AG10803 (cell line): ENCODE data around the gene KIAA1549.

ENCODE experiments used
- DNase-seq: peaks from one replicate; pipeline ENCODE4 v3.0.0; 2010; ENCODE audit warnings: low read depth
- H3K4me3 ChIP-seq: 2 replicates; pipeline ENCODE4 v1.5.1; 2011; ENCODE audit warnings: mild to moderate bottlenecking, low read length, control low read depth
- TF ChIP-seq, protein P1 (sequence below): conservative IDR thresholded peaks from 2 replicates; pipeline ENCODE4 v1.5.1; 2011; ENCODE audit warnings: mild to moderate bottlenecking, low read length, control low read depth, inconsistent platforms

Gene KIAA1549

DNA sequence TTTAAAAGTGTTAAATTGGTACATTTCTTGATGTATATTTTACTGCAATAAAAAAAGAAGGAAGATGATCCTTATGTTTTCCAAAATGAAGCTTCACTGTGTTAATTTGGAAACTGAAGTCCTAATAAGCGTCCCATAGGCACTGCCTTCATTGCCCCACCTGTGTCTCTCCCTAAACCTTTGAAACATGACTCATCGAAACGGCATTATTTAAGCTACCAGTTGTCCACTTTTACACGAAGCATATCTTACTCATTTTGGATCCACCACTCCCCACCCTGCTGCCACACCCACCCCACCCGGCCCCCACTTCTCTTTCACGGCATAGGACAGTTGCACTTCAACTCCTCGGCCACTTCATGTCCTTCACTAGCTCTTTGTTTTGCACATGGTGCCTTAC lies 85.5 kb downstream of the KIAA1549 start:
- H3K4me3 ChIP-seq: no peak overlapping the region
- TF ChIP-seq, protein P1, sequence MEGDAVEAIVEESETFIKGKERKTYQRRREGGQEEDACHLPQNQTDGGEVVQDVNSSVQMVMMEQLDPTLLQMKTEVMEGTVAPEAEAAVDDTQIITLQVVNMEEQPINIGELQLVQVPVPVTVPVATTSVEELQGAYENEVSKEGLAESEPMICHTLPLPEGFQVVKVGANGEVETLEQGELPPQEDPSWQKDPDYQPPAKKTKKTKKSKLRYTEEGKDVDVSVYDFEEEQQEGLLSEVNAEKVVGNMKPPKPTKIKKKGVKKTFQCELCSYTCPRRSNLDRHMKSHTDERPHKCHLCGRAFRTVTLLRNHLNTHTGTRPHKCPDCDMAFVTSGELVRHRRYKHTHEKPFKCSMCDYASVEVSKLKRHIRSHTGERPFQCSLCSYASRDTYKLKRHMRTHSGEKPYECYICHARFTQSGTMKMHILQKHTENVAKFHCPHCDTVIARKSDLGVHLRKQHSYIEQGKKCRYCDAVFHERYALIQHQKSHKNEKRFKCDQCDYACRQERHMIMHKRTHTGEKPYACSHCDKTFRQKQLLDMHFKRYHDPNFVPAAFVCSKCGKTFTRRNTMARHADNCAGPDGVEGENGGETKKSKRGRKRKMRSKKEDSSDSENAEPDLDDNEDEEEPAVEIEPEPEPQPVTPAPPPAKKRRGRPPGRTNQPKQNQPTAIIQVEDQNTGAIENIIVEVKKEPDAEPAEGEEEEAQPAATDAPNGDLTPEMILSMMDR: no peak
- DNase-seq: no peak

DNA sequence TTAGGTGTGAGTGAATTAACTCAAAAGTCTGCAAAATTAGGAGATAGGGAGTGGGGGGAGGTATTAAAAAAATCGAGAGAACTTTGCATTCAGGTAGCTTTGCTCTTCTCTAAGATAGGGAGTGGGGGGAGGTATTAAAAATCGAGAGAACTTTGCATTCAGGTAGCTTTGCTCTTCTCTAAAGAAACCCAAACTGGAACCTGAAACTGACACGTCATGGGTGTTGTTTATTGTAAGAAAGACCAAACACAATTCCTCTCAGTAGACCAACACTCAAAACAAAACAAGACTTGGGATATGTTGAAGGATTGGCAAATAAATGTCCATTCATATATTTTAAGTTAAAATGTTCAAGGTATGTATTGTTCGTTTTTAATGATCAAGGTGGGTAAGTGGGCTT lies 87.9 kb downstream of the KIAA1549 start:
- TF ChIP-seq, protein P1: no peak
- H3K4me3 ChIP-seq: no peak overlapping the region
- no peak for DNase-seq

DNA sequence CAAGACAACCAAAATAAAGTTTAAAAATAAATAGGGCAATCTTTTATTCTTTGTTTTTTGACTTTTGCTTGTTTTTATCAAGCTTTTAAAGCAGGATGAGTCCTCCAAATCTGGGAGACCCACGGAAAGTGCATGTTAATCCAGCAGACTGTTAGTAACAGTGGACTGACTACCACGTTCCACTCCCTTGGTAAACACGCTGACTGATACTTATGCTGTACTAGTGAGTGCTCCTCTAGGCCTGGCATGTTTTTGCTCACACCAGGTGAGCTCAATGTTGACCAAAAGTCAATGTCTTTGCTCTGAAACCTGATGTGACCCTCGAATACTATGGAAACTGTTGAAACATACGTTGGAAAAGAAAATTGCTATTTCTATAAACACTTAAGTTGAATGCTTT lies 88.4 kb downstream of the KIAA1549 start:
- H3K4me3 ChIP-seq: no peak overlapping the region
- TF ChIP-seq, protein P1: no peak
- no peak for DNase-seq

DNA sequence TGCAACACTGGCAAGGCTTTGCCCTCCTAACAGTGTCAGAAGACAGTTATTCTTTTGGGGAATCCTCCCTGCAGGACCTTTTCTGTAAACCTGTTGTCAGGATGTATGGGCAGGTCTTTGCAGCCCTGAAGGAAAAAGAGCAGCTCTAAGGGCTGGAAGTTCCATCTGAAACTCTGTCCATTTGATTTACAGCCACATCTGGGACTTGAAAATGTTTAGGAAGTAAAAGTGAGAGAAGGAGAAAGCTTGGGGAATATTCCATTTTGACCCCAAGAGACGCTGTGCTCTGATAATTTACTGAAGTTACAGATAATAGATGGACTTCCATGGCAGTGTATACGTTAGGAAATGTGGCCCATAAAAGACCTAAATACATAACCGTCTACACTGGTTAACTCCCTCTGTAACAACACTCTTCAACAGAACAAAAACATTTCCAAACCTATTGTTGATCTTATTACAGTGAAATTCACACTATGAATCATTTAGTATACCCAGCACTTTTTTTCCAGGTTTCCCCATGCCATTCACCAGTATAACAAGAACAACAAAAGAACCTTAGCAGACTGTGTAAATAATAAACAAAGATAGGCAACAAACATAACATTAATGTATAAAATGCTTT lies 89.1 kb downstream of the KIAA1549 start:
- no peak for DNase-seq
- no peak overlapping the region for H3K4me3 ChIP-seq
- TF ChIP-seq, protein P1: no peak

DNA sequence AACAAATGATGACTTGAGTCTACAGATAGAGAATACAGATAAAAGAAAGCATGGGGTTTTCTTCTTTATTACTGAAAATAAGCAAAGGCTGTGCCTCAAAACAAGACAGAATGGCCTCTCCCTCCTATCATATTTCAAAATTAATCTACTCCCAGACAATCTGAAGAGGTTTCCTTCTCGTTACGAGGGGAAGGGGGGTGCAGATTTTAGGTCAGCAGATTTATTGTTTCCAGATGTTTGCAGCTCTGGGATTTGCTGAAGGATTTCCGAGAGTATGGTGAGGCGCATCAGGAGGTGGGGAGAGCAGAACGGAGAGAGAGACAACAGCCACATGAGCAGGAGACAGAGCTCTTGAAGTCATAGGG lies 89.8 kb downstream of the KIAA1549 start:
- peak; percentile 78 for DNase-seq
- TF ChIP-seq, protein P1: no peak
- H3K4me3 ChIP-seq: peak overlapping the region; percentile 40

DNA sequence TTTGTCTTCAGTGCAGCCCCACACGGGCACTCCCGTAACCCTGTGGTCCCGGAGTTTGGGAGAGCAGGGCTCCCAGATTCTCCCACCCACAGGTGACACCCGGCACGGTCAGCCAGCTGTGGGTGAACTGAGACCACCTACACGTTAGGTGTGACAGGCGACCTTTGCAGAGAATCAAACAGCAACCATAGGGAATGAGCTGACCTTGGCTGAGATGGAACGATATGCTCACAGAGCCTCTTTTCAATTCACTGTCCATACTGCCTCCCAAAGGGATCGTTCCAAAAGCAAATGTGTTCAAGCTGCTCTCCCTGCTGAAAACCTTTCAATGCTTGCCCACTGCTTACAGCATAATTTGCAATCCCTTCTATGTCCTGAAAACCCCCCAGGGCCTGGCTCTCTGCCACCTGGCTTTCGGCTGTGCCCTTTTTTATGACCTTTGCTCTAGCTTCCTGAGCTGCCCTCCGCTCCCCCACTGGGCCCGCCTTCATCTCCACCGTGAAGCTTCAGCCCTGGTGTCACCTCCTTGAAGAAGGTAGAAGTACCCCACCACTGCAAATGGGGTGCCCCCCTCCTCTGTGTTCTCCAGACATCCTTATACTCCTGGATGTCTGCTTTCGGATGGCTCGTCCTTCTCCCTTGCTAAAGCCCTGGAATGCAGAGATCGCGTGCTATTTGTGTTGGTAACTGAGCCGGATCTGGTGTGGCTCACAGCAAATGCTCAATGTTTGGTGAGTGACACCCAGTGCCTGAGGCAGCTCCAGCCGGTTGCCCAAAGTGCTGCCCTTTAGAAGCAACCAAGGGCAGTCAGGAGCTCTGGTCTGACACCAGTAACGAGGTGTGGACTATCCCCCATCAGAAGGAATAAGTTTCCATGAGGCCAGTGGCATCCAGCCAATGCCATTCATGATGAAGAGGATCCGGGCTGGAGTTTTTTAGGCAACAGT lies 90.4 kb downstream of the KIAA1549 start:
- DNase-seq: peak; percentile 90
- TF ChIP-seq, protein P1: no peak
- H3K4me3 ChIP-seq: peak overlapping the region; percentile 40
